ENCODE results near the gene ECM1.

GRCh38 chr1:150515328-150516049 lies 7.6 kb downstream of the ECM1 start, which contains the start of gene FALEC:
- TF ChIP-seq REST (IDR thresholded peaks at IDR 0.05; ENCODE audit: low read depth) (no peak), EP300 (IDR thresholded peaks at IDR 0.05; ENCODE audit: borderline replicate concordance) (no peak), TAF1 (IDR thresholded peaks at IDR 0.05; ENCODE audit: low read depth) (no peak; the same call in 1 of the 2 replicates), USF1 (IDR thresholded peaks at IDR 0.05) (no peak), RAD21 (IDR thresholded peaks at IDR 0.05; ENCODE audit: low read depth) (no peak), CREB1 (IDR thresholded peaks at IDR 0.05; ENCODE audit: low read depth) (no peak), EGR1 (IDR thresholded peaks at IDR 0.05) (no peak), FOXM1 (IDR thresholded peaks at IDR 0.05; ENCODE audit: borderline replicate concordance, low read depth) (no peak), MAX (IDR thresholded peaks at IDR 0.05) (peak; percentile 72), CEBPB (IDR thresholded peaks at IDR 0.05) (no peak), TCF12 (IDR thresholded peaks at IDR 0.05; ENCODE audit: low read depth) (no peak), ZBTB7A (IDR thresholded peaks at IDR 0.05; ENCODE audit: low read depth) (peak; percentile 44; the same call in 1 of the 2 replicates), YY1 (IDR thresholded peaks at IDR 0.05; ENCODE audit: low read depth) (no peak), NFIC (IDR thresholded peaks at IDR 0.05) (0 out of 2 replicates have a peak, but pooled peaks have one; percentile 18)
